Endodermal cell (in vitro differentiated cells): Measurements from ENCODE around the gene RIN3. TPM values are rescaled to one million over a fixed set of nuclear protein-coding genes. Genes with fewer than 3 reads are reported as not detected.

ENCODE experiments used
- DNase-seq: peaks from one replicate; pipeline ENCODE4 v3.0.0-alpha.2; 2017
- H3K27ac ChIP-seq: 2 replicates; pipeline ENCODE4 v1.5.1; 2013; ENCODE audit warnings: mild to moderate bottlenecking, low read depth, low read length, moderate library complexity
- H3K27me3 ChIP-seq: 2 replicates; pipeline ENCODE4 v1.6.1; 2013; ENCODE audit warnings: mild to moderate bottlenecking, low read length, moderate library complexity; ENCODE audit not compliant: insufficient read depth, control insufficient read depth, poor library complexity, severe bottlenecking
- H3K36me3 ChIP-seq: 2 replicates; pipeline ENCODE4 v1.7.0; 2013; ENCODE audit warnings: mild to moderate bottlenecking, low read length, moderate library complexity; ENCODE audit not compliant: control insufficient read depth, insufficient read depth
- H3K4me1 ChIP-seq: one replicate; pipeline ENCODE4 v1.7.0; 2013; ENCODE audit warnings: low read length; ENCODE audit not compliant: control insufficient read depth, insufficient read depth
- H3K4me3 ChIP-seq: 2 replicates; pipeline ENCODE4 v1.5.1; 2013; ENCODE audit warnings: mild to moderate bottlenecking, low read length, moderate library complexity
- H3K9ac ChIP-seq: 2 replicates; pipeline ENCODE4 v1.6.1; 2013; ENCODE audit warnings: mild to moderate bottlenecking, low read length, moderate library complexity; ENCODE audit not compliant: poor library complexity, severe bottlenecking; ENCODE audit errors: extremely low read depth
- H3K9me3 ChIP-seq: 2 replicates; pipeline ENCODE4 v1.6.1; 2013; ENCODE audit warnings: mild to moderate bottlenecking, low read length, moderate library complexity; ENCODE audit not compliant: control insufficient read depth
- H3K27ac Mint-ChIP-seq: 2 replicates; pipeline ENCODE4 v1.8.0; 2020; ENCODE audit warnings: mixed read lengths
- H3K27me3 Mint-ChIP-seq: 2 replicates; pipeline ENCODE4 v1.8.0; 2021; ENCODE audit warnings: mild to moderate bottlenecking, mixed read lengths; ENCODE audit not compliant: insufficient read depth
- H3K36me3 Mint-ChIP-seq: 2 replicates; pipeline ENCODE4 v1.8.0; 2020; ENCODE audit warnings: low read depth, mixed read lengths
- H3K4me1 Mint-ChIP-seq: 2 replicates; pipeline ENCODE4 v1.8.0; 2020; ENCODE audit warnings: mixed read lengths
- H3K4me3 Mint-ChIP-seq: 2 replicates; pipeline ENCODE4 v1.8.0; 2020; ENCODE audit warnings: mild to moderate bottlenecking, moderate library complexity, mixed read lengths
- H3K9me3 Mint-ChIP-seq: 2 replicates; pipeline ENCODE4 v1.8.0; 2020; ENCODE audit warnings: mild to moderate bottlenecking, mixed read lengths
- WGBS, 2 experiments: methylation state at CpG; one replicate each; pipeline versions ENCODE4 v1.1.5 to v1.1.7; 2013; ENCODE audit warnings: missing lambda C conversion rate in 2 of 2, mixed read lengths in 1 of 2; ENCODE audit not compliant: insufficient coverage in 1 of 2, insufficient read length in 1 of 2; 5-methylcytosine and 5-hydroxymethylcytosine counted together
- total RNA-seq, 2 donors: library from RNA; stranded (reverse); fragmentation: NEBNext Ultra II Directional in 1 of 2; extraction: Animal tissue kit (Norgen Biotek cat#: 25700) in 1 of 2; gene quantifications; 2 replicates in 1 of 2; 3 replicates in 1 of 2; pipeline ENCODE4 v1.2.1, GENCODE V29; 2021
- TF ChIP-seq, protein P1 (sequence below): fragments of 200-600 bp; sonication (generic); conservative IDR thresholded peaks from 2 replicates; pipeline ENCODE4 v1.5.0; 2021; ENCODE audit warnings: antibody characterized with exemption, mild to moderate bottlenecking

RIN3 gene
- total RNA-seq, 2 donors from 2014 or later: 5.2 to 6.0 TPM

DNA sequence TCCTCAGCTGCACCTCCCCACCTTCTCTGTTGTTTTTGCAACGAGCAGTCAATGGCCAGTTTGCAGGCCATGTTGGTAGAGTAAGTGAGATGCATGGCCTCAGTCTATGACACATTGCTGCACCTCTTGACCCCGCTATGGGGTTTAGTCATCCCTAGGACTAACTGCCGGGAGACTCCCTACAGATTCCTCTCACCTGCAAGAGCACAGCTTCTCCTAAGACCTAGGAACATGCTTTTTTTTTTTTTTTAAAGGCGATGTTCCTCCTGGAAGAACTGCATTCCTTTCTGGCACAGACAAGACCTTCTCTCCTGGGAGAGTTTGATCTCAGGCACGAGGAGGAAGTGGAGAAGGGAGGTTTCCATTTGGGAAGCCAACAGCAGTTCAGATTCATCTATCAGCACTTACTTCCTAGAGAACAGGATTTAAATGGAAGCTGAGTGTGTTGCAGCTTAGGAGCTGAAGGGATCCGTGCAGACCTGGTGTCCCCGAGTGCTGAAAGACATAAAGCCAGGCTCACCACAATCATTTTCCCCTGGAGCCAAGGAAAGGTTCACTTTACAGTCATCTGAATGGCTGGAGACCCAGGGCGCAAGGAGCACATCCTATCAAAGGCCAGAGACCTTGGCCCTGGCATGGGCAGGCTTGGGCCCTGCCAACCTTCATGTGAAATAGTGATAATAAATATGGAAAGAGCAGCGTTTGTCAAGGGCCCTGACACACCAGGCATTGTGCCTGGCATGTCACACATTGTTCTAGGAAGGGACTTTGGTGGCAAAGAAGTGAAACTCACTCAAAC, 130.8 kb downstream of the RIN3 start:
- H3K9me3 Mint-ChIP-seq: peaks cover 17% of the 10 kb centered on the region
- H3K36me3 Mint-ChIP-seq: no peaks in the 10 kb centered on the region
- H3K27ac Mint-ChIP-seq: no peak overlapping the region
- no peak overlapping the region for H3K9ac ChIP-seq
- WGBS, 2 experiments: 76 to 83% methylated on average over 7 to 9 of the region's 9 CpGs
- peaks cover 5% of the 10 kb centered on the region for H3K27me3 Mint-ChIP-seq
- TF ChIP-seq, protein P1, sequence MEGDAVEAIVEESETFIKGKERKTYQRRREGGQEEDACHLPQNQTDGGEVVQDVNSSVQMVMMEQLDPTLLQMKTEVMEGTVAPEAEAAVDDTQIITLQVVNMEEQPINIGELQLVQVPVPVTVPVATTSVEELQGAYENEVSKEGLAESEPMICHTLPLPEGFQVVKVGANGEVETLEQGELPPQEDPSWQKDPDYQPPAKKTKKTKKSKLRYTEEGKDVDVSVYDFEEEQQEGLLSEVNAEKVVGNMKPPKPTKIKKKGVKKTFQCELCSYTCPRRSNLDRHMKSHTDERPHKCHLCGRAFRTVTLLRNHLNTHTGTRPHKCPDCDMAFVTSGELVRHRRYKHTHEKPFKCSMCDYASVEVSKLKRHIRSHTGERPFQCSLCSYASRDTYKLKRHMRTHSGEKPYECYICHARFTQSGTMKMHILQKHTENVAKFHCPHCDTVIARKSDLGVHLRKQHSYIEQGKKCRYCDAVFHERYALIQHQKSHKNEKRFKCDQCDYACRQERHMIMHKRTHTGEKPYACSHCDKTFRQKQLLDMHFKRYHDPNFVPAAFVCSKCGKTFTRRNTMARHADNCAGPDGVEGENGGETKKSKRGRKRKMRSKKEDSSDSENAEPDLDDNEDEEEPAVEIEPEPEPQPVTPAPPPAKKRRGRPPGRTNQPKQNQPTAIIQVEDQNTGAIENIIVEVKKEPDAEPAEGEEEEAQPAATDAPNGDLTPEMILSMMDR: no peak
- H3K4me1 ChIP-seq: no peaks in the 10 kb centered on the region
- H3K4me3 ChIP-seq: no peak overlapping the region
- H3K9me3 ChIP-seq: no peaks in the 10 kb centered on the region
- no peak overlapping the region for H3K4me3 Mint-ChIP-seq
- H3K4me1 Mint-ChIP-seq: no peaks in the 10 kb centered on the region
- peaks cover 5% of the 10 kb centered on the region for H3K27me3 ChIP-seq
- DNase-seq: no peak
- H3K27ac ChIP-seq: no peak overlapping the region
- H3K36me3 ChIP-seq: no peaks in the 10 kb centered on the region

DNA sequence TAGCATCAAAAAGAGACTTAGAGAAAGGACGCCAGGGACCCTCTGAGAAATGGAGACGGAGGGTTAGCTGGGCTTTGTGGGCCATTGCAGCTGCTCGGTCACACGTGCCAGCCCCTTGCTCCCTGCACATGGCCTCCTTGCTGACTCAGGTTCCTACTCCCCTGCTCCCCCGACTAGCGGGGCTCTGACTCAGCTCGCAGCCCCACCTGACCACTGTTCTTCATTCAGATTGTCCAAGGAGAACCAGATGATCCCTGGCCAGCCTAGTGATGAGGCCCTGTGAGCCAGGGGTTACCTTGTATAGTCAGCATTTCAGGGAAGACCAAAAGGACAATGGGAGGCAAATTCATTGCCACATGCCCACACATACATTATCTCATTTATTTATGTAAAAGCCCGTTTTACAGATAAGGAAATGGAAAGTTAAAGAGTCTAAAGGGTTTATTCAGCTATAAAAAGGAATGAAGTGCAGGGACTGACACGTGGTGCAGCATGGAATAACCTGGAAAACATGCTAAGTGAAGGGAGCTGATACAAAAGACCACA, 131.5 kb downstream of the RIN3 start:
- Histone ChIP-seq H3K9me3 (no peaks in the 10 kb centered on the region), H3K4me1 (no peaks in the 10 kb centered on the region), H3K9ac (no peak overlapping the region), H3K27me3 (no peaks in the 10 kb centered on the region), H3K36me3 (no peaks in the 10 kb centered on the region), H3K4me3 (no peak overlapping the region), H3K27ac (no peak overlapping the region)
- 94% methylated on average over 8 to 9 of the region's 9 CpGs for WGBS, 2 experiments
- Mint-ChIP-seq H3K4me1 (no peaks in the 10 kb centered on the region), H3K27ac (no peak overlapping the region), H3K36me3 (no peaks in the 10 kb centered on the region), H3K27me3 (no peaks in the 10 kb centered on the region), H3K9me3 (peaks cover 17% of the 10 kb centered on the region), H3K4me3 (no peak overlapping the region)
- TF ChIP-seq, protein P1: no peak
- no peak for DNase-seq

DNA sequence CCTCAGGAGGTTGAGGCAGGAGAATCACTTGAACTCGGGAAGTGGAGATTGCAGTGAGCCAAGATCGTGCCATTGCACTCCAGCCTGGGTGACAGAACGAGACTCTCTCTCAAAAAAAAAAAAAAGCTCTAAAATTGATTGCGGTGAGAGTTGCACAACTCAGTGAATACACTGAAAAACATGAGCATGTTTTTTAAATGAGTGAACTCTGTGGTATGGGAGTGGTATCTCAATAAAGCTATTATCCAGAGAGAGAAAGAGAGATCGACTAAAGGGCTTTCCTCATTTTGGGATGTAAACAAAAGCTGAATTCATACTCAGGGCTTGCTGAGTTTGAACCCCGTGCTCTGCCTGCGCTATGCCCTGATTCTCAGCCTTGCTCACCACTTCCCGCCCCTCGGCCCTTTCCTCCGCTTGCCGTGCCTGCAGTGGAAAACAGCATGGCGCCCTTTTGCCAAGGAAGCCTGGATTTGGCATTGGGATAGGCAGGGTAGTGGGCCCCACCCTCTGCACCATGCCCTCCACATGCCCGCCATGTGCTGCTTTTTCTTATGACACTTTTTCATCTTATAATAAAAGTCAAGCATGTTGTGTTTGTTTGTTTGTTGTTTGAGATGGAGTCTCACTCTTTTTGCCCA, 132.4 kb downstream of the RIN3 start:
- H3K4me1 ChIP-seq: no peaks in the 10 kb centered on the region
- WGBS, 2 experiments: 94 to 97% methylated on average over 9 to 12 of the region's 13 CpGs
- no peaks in the 10 kb centered on the region for H3K36me3 ChIP-seq
- H3K36me3 Mint-ChIP-seq: no peaks in the 10 kb centered on the region
- no peak overlapping the region for H3K27ac ChIP-seq
- no peak overlapping the region for H3K4me3 ChIP-seq
- TF ChIP-seq, protein P1: no peak
- H3K4me1 Mint-ChIP-seq: no peaks in the 10 kb centered on the region
- no peaks in the 10 kb centered on the region for H3K27me3 Mint-ChIP-seq
- H3K27me3 ChIP-seq: no peaks in the 10 kb centered on the region
- DNase-seq: no peak
- no peaks in the 10 kb centered on the region for H3K9me3 ChIP-seq
- peaks cover 17% of the 10 kb centered on the region for H3K9me3 Mint-ChIP-seq
- no peak overlapping the region for H3K9ac ChIP-seq
- no peak overlapping the region for H3K4me3 Mint-ChIP-seq
- H3K27ac Mint-ChIP-seq: no peak overlapping the region
